ENCODE data around the gene ITGAX. TPM values are rescaled to one million over a fixed set of nuclear protein-coding genes. Genes with fewer than 3 reads are reported as not detected.

Gene ITGAX
- total RNA-seq, 4 donors from 2014 or later, result 0.70 to 18.2 (median 2.5) TPM; not detected in 1

GRCh38 chr16:31411024-31411844, 56.3 kb downstream of the ITGAX start:
- H3K27me3 ChIP-seq, result no peaks in the 10 kb centered on the region
- no peaks in the 10 kb centered on the region for H3K36me3 ChIP-seq
- no peaks in the 10 kb centered on the region for H3K9me3 ChIP-seq
- TF ChIP-seq CTCF (IDR thresholded peaks at IDR 0.05) (no peak), POLR2A (IDR thresholded peaks at IDR 0.05) (no peak)
- no peaks in the 10 kb centered on the region for H3K4me1 ChIP-seq
- H3K4me3 ChIP-seq, result no peak overlapping the region
- H3K27ac ChIP-seq, result no peak overlapping the region
- DNase-seq, result no peak

- H3K9me3 ChIP-seq, result no peaks in the 10 kb centered on the region
- no peak overlapping the region for H3K4me3 ChIP-seq
- no peak for DNase-seq
- H3K36me3 ChIP-seq, result no peaks in the 10 kb centered on the region
- no peaks in the 10 kb centered on the region for H3K4me1 ChIP-seq
- H3K27ac ChIP-seq, result no peak overlapping the region
- H3K27me3 ChIP-seq, result no peaks in the 10 kb centered on the region
- TF ChIP-seq POLR2A (IDR thresholded peaks at IDR 0.05) (no peak), CTCF (IDR thresholded peaks at IDR 0.05) (no peak)
Observed at GRCh38 chr16:31412750-31413149, 57.8 kb downstream of the ITGAX start.

DNA sequence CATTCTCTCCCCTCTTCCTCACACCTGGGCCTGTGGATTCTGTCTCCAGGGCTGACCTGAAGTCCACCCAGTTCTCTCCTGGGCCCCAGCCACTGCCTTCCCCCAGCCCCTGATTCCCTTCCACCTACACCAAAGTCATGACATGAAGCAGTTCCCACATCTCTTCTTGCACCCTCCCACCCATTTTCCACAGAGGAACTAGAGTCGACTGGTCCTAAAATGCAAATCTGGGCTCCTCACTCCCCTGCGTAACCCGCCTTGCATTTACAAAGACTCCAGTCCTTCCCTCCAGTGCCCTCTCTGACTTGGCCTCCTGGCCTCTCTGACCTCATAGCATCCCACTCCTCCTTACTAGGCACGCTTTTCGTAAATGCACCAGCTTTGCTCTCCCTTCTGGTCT, 58.4 kb downstream of the ITGAX start:
- DNase-seq, result no peak
- no peaks in the 10 kb centered on the region for H3K27me3 ChIP-seq

DNA sequence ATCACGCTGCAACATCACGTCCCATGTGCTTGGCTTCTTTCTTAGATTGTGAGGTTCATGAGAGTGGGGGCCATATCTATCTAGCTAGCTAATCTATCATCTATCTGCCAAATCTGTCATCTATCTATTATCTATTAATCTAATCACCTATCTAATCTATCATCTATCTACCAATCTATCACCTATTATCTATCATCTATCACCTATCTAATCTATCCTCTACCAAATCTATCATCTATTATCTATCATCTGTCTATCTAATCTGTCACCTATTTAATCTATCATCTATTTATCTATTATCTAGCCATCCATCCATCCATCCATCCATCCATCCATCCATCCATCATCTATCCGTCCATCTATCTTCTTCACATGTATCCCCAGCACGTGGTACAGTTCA, 59.0 kb downstream of the ITGAX start:
- no peak for DNase-seq
- TF ChIP-seq CTCF (IDR thresholded peaks at IDR 0.05), result no peak
- TF ChIP-seq POLR2A (IDR thresholded peaks at IDR 0.05), result no peak
- Histone ChIP-seq H3K27me3 (no peaks in the 10 kb centered on the region), H3K4me1 (no peaks in the 10 kb centered on the region), H3K9me3 (no peaks in the 10 kb centered on the region), H3K27ac (no peak overlapping the region), H3K36me3 (no peaks in the 10 kb centered on the region), H3K4me3 (no peak overlapping the region)

More for the DNA sequence above, 58.4 kb downstream of the ITGAX start:
- TF ChIP-seq POLR2A (IDR thresholded peaks at IDR 0.05) (no peak), CTCF (IDR thresholded peaks at IDR 0.05) (no peak)
- no peaks in the 10 kb centered on the region for H3K4me1 ChIP-seq
- H3K9me3 ChIP-seq, result no peaks in the 10 kb centered on the region
- H3K4me3 ChIP-seq, result no peak overlapping the region
- H3K27ac ChIP-seq, result no peak overlapping the region
- H3K36me3 ChIP-seq, result no peaks in the 10 kb centered on the region

GRCh38 chr16:31414706-31415105, 59.7 kb downstream of the ITGAX start:
- Histone ChIP-seq H3K4me3 (no peak overlapping the region), H3K9me3 (no peaks in the 10 kb centered on the region), H3K27me3 (no peaks in the 10 kb centered on the region), H3K27ac (peak overlapping the region in 1 of 4 donors; percentile 55), H3K4me1 (no peaks in the 10 kb centered on the region), H3K36me3 (no peaks in the 10 kb centered on the region)
- TF ChIP-seq POLR2A (IDR thresholded peaks at IDR 0.05) (no peak), CTCF (IDR thresholded peaks at IDR 0.05) (no peak)
- peak in 1 of 3 donors; percentile 78 for DNase-seq
